Jurkat, Clone E6-1 (cell line): ENCODE data around the gene IL4I1.

Experiments
- DNase-seq: peaks from one replicate; pipeline ENCODE4 v3.0.0-alpha.2; 2011; ENCODE audit warnings: low read depth, low spot score
- H3K4me3 ChIP-seq: 2 replicates; pipeline ENCODE4 v1.5.1; 2011; ENCODE audit warnings: mild to moderate bottlenecking, low read length, control low read depth, moderate library complexity

The IL4I1 gene

DNA sequence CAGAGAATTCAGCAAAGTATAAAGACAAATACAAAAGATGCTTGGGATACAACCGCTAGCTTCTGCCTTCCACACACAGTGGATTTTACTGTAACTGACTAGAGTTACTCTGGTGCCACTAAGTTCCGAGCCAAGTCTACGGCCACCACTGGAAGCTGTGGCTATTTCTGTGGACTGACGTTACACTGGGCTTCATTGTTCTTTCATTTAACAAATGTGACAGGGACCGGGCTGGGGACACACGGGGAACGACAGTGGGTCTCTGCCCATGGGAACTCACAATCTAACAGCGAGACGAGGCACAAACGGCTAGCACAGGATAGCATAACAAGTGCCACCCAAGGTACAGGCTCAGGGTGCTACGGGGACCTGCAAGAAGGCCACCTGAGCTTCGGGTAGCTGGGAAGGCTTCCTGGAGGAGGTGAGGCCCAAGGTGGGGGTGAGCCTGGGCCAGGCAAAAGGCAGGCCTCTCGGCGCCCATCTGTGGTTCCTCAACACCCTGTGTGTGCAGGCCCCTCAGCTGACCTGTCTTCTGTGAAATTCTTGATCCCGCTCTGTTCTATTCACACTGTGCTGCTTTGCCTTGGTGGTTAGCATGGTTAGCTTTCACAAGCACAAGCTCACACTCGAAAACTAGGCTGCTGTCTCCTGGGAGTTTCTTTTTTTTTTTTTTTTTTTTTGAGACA, 10.3 kb upstream of the IL4I1 start:
- H3K4me3 ChIP-seq: no peak overlapping the region
- no peak for DNase-seq

DNA sequence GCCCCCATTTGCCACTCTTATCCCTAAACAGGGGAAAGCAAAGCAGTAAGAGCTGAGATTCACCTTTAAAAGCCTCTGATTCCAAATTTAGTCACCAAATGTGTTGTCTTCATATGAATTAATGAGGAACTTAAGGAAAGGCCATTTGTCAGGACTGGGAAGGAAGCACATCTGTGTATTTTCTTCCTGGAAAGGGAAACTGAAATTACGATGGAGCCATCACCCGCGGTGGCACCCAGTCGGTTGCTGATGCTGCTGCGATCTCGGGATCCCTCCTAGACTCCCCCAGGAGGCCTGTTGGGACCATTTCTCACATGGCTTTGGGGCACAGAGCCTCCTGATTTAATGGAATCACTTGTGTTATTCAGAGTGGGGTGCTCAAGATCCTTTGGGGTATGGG, 7.4 kb upstream of the IL4I1 start:
- no peak overlapping the region for H3K4me3 ChIP-seq
- no peak for DNase-seq

DNA sequence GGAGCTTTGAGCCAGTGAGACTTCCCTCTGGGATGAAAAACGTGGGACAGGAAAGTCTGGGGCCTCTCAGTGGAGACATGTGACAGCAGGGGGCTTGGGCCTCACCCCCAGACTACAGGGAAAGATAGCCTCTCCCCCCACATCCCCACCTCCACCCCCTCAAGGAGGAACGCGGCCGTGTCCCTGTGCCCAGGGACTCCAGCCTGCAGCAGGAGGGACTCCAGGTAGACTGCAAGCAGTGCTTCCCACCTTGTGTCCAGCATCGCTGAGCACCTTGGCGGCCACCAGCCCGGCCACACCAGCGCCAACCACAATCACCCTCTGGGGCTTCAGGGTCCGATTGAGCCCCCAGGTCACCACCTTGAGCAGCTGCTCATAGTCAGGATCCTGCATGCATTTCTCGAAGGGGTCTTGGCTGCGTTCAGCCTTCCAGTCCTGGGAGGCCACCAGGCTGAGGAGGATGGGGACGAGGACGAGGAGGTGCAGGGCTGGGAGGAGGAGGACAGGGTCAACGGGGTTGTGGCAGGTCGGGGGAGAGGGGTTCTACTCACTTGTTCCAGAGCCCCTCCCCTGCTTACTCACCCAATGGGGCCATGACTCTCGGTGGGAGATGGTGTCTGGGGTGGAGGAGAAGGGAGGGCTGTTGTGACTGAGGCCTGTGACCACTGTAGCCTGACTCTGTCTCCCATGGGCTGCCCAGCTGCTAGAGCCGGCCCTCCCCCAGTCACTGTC, 955 bp downstream of the IL4I1 start:
- no peak for DNase-seq
- no peak overlapping the region for H3K4me3 ChIP-seq

DNA sequence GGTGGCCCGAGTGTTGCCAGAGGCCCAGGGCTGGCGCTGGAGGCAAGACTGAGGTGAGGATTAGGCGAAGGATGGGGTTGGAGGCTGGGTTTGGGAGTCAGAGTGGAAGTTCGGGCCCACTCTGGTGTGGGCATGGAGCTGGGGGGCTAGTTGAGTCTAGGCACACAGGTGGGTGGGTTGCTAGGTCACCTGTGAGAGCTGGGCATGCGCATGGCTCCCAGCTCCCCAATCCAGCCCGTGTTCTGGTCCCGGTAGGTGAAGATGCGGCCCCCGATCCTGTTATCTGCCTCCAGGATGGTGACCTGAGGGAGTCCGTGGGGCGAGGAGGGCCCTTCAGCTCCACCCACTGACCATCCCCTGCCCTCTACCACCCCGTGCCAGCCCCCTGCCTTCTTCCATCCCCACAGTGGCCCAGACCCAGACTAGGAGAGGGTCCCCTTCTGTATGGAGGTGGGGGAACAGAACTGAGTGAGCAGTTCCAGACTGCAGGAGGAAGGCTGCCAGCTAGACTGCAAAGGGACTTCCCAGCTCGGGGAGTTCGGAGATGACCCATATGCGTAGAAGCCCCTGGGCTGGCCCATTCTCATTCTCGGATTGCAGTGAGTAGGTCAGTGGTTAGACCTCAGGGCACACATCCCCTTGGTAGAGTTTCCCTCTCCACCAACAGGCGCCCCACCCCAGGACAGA, 1.7 kb downstream of the IL4I1 start:
- DNase-seq: no peak
- H3K4me3 ChIP-seq: no peak overlapping the region

DNA sequence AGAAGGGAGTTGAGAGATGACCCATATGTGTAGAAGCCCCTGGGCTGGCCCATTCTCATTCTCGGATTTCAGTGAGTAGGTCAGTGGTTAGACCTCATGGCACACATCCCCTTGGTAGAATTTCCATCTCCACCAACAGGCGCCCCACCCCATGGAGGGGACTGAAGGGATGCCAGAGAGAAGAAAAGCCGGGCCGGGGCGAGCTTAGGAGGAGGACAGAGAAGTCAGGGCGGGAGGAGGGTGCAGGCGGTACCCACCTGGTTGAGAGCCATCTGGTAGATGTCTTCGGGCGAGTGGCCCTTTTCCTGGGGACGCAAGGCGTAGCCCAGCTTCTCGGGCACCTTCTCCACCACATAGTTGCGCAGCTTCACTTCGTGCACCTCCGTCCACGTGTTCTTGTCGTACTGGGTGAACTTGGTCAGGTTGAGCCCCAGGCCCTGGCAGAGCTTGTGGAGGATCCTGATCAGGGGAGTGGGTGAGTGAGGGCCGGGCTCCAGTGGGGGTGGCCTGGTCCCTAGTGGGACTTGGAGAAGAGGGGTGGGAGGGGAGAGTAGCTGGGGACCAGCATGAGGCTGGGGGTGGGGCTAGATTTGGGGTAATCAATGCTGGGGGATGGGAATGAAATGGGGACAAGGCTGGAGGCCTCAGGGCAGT, 2.5 kb downstream of the IL4I1 start:
- DNase-seq: no peak

DNA sequence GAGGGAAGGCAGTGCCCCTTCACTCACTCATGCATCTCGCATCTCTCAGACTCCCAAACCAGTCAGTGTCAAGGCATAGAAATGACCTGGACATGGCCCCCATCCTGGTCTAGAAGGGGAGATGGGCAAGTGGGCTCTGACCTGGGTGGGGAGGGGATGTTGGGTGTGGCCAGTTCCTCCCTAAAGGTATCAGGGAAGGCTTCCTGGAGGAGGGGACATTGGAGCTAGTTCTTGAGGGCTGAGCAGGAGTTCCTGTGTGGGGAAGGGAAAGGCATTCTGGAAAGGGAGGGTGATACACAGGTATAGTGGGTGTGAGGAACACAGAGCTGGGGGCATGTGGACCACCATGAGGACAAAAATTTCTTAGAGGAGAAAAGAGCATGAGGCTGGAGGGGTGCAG, 4.0 kb downstream of the IL4I1 start:
- DNase-seq: no peak
- no peak overlapping the region for H3K4me3 ChIP-seq

More for the DNA sequence above, 2.5 kb downstream of the IL4I1 start:
- H3K4me3 ChIP-seq: no peak overlapping the region

DNA sequence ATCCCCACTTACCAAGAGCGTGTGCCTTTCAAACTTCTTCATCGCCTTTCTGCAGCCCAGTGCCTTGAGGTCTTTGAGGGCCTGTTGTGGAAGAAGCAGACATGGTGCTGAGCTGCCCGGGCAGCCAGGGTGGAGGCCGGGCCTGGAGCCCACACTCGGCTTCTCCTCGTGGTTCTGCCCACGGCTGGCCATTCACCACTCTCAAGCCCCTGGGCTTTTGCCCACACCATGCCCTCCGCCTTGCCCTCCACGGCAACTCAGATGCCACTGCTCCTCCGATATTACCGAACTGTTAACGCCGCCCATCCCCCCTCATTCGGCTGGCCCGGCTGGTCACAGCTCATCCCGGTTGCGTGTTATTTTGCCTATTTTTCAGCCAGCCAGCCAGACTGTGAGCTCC, 5.3 kb downstream of the IL4I1 start:
- no peak for DNase-seq
- H3K4me3 ChIP-seq: no peak overlapping the region

DNA sequence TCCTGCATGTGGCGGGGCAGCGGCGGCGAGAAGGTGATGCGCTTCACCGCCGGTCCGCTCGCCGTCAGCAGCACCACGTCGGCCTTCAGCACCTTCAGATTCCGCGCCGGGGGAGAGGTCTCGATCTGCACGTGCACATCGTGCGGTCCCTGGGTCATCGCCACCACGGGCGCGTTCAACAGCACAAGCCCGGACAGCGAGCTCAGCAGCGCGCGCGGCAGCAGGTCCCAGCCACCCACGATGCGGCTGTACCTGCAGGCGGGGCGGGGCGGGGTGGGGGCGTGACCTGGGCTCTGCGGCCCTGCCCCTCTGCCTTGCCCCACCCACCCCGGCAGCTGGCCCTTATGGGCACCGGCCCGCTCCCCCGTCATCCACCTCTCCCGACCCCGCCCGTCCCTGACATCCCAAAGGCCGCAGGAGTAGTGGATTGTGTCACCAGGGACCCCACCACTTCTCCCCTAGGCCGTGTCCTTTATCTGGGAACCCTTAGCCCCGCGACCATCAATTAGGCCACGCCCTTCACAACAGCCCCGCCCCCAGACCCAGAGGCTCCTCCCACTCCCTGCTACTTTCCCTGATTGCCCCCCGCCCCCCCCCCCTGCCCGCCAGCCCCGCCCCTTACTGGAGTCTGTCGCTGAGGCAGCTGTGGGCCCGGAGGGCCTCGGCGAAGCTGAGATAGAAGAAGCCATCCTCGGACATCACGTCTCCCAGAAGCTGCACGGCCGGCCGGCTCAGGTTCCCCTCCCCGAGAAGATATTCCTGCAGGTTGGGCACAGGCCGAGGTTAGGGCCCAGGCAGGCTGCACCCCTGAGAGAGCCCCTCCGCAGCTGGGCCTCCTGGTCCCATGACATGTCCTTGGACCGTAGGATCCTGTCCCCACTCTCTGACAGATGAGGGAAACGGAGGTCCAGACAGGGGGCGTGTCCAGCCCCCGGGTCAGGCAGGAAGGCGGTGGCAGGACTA, 6.1 kb downstream of the IL4I1 start:
- DNase-seq: no peak
- H3K4me3 ChIP-seq: peak overlapping the region; percentile 27

DNA sequence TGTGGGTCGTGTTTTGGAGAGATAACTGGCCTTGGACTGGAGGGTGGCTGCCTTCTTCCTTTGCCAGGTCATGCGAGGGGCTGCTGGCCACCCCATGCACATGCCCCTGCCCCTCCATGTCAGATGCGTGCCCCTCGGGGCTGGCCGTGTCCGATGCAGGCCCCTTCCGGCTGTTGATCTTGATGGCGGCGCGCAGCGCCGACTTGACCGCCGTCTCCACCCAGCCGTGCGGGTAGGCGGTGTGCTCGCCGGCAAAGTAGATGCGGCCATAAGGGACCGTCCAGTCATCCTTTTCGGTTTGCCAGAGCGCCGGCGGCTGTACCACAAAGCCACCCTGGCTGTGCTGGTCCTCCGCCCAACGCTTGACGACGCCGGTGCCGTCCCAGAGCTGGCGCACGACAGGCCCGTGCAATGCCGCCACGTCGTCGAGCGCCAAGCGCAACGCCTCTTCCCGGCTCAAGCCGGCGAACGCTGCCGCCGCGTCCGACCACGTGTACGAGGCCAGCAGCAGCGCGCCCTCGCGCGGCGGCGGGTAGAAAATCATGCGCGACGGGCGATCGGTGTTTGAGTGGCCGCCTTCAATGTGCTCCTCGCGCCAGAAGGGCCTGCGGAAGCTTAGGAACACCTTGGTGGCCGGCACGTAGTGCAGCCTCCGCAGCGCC, 6.9 kb downstream of the IL4I1 start:
- peak overlapping the region; percentile 27 for H3K4me3 ChIP-seq
- peak; percentile 44 for DNase-seq

DNA sequence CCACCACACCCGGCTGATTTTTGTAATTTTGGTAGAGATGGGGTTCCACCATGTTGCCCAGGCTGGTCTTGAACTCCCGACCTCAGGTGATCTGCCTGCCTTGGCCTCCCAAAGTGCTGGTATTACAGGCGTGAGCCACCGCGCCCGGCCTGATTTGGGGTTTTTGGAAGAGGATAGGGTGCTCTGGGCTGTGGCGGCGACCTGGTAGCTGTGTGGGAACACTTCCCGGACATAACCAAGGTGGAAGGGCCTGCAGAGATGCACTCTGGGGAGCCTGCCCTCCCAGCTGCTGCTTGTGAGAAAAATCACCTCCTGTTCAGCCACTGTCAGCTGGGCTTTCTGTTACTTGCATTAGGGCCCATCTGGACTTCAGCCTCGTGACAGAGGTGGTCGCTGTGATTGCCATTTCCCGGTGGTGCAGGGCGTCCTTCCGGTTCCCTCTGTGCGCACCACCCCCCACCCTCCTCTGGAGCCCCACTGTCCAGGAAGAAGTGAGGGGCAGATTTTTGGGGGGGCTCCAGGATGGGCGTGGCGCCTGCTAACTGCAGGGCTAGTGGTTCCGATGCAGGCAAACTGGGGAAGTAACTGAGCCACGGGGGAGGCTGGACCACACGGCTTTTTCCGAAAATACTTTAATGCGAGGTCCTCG, 7.5 kb downstream of the IL4I1 start:
- no peak overlapping the region for H3K4me3 ChIP-seq
- DNase-seq: no peak

DNA sequence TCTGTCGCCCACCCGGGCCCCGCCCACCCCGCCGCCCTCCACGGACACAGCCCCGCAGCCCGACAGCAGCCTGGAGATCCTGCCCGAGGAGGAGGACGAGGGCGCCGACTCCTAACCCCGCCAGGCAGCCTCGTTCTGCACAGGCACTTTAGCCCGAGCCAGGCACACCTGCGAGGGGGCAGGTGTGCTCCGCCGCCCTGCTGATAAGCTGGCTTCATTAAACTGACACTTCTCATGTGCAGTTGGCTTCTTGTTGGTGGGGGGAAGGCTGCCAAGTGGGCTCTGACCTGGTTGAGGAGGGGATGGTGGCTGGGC, 8.2 kb downstream of the IL4I1 start:
- DNase-seq: no peak
- no peak overlapping the region for H3K4me3 ChIP-seq

DNA sequence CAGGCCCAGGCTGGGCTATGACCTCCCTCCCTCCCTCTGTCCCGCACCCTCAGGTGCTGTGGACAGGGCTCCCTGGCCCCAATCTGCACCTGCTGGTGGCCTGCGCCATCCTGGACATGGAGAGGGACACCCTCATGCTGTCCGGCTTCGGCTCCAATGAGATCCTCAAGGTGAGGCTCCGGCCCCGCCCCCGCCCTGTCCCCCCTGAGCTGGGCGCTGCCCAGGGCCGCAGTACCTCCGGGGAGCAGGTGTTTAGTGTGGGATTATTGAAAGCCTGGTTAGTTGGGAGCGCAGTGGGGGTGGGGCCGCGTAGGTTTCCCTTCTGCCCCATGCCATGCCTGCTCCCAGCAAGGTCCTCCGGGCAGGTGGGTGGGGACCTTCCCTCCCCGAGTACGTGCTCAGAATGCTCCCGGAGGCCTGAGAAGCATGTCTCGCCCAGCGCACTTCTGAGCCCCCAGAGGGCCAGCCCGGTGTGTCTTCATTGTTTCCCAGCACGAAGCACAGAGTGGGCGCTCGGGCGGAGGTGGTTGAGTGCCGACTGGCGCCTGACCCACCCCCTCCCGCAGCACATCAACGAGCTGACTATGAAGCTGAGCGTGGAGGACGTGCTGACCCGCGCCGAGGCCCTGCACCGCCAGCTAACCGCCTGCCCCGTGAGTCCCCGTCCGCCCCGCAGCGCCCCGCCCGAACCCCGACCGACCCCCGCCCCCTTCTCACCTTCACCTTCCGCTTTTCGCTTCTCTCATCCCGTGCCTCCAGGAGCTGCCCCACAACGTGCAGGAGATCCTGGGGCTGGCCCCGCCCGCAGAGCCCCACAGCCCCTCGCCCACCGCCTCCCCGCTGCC, 8.8 kb downstream of the IL4I1 start:
- H3K4me3 ChIP-seq: no peak overlapping the region
- no peak for DNase-seq

DNA sequence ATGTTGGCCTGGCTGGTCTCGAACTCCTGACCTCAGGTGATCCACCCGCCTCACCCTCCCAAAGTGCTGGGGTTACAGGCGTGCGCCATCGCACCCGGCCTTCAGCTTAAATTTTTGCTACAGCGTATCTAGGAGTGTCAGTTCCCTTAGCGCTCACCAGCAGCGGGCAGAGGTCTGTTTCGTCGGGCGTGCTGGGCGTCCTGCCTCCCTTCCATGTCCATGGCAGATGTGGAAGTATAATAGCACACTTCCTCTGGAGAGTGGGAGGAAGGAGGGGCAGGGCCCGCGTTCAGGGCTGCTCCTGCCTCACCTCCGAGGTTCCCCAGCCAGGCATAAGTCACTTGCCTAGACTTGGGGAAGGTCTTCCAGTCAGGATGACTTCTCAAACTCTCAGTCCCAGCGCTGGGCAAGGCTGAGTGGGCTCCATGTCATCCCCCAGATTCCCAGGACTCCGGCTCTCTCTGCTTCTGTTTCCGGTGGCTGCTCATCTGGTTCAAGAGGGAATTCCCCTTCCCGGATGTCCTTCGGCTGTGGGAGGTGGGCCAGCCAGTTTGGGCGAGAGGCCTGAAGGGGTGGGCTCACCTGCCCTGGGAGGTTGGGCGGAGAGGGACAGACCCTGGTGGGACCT, 9.5 kb downstream of the IL4I1 start:
- DNase-seq: no peak
- no peak overlapping the region for H3K4me3 ChIP-seq

DNA sequence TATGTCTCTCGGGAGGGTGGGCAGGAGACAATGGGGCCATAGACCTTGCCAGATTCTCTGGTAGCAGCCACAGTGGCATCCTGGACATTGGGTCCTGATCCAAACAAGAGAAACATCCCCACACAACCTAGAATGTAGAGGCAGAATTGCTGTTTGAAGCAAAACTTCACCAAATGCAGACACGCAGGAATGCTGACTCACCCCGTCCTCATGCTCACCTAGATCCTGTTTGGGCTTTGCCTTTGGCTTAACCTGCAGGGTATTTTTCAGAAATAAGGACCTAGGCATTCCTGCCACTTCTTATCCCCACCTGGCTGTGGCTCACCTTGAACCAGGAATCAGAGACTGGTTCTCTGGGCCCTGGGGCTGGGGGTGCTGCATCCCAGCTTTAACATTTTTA, 11.9 kb downstream of the IL4I1 start:
- no peak for DNase-seq
- H3K4me3 ChIP-seq: no peak overlapping the region

DNA sequence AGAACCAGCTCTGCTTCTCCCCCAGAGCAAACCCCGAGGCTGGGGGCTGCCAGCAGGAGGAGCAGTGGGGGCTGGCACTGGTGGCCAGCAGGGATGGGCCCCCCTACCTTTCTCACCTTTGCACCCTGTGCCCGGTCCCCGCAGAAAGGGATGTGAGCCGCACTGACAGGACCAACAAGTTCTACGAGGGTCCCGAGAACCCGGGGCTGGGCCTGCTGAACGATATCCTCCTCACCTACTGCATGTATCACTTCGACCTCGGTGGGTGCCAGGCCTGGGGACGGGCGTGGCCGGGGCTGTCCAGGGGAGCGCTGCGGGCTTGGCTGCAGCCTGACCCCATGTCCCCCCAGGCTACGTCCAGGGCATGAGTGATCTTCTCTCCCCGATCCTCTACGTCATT, 12.6 kb downstream of the IL4I1 start:
- no peak for DNase-seq
- no peak overlapping the region for H3K4me3 ChIP-seq

DNA sequence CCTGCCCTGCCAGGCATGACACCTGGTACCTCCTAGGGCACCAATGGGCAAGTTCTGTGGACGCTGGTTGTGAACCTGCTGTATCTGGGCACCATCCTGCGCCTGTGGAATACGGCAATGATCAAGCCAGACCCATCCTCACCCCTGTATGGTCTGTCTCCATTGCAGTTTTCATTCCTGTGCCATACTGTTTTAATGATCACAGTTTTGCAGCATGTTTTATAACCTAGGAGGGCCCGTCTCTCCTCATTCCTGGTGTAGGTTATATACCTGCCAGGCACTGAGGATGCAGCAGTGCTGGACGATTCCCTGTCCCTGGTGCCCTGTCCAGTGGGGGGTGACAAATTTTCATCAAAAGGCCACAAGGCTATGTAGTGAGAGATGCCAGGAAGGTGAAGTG, 13.6 kb downstream of the IL4I1 start:
- H3K4me3 ChIP-seq: no peak overlapping the region
- DNase-seq: no peak

DNA sequence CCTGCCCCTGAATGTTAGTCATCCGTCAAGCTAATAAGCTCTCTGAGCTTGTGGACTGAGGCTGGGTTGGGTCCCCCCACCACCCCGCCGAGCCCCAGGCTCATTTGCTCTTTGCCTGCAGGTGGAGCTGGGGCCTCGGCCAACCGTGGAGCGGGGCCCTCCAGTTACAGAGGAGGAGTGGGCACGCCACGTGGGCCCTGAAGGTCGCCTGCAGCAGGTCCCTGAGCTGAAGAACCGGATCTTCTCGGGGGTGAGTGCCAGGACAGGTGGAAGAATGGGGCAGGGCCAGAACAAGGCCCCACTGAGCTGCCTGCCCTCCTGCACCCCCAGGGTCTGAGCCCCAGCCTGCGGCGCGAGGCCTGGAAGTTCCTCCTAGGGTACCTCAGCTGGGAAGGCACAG, 14.0 kb downstream of the IL4I1 start:
- H3K4me3 ChIP-seq: no peak overlapping the region
- no peak for DNase-seq
